Stimulated activated CD8-positive, alpha-beta memory T cell treated with anti-CD3 and anti-CD28 coated beads, Interleukin-2, amount 100 ng/mL, for 48 hours (primary cell): Measurements from ENCODE around the gene MX1.

Source experiments
- DNase-seq, 2 donors: peaks; one replicate each; pipeline ENCODE4 v3.0.0-alpha.2; 2020; ENCODE audit warnings: low read depth in 2 of 2

MX1 gene

GRCh38 chr21:41425954-41426675 lies at the start of gene MX1:
Gene MX1, plus strand, starts transcription at chr21:41426239. Its CDS starts 5,832 bp downstream, at chr21:41432071.
- DNase-seq, result peak; percentile 61 to 73

GRCh38 chr21:41377715-41378114 lies 48.3 kb upstream of the MX1 start:
- DNase-seq, result no peak

- DNase-seq, result no peak
Measured at GRCh38 chr21:41378849-41379248, 47.2 kb upstream of the MX1 start.

- DNase-seq, result no peak
Measured at GRCh38 chr21:41379901-41380300, 46.1 kb upstream of the MX1 start.

- DNase-seq, result no peak
Measured at GRCh38 chr21:41381731-41382130, 44.3 kb upstream of the MX1 start.

GRCh38 chr21:41387042-41387819 lies 38.8 kb upstream of the MX1 start:
- no peak for DNase-seq

- DNase-seq, result no peak
Measured at GRCh38 chr21:41387824-41388223, 38.2 kb upstream of the MX1 start.

GRCh38 chr21:41388259-41388658 lies 37.8 kb upstream of the MX1 start:
- DNase-seq, result no peak

- DNase-seq, result no peak
Measured at GRCh38 chr21:41390043-41390639, 35.9 kb upstream of the MX1 start.

- no peak for DNase-seq
Measured at GRCh38 chr21:41393876-41394465, 32.1 kb upstream of the MX1 start.

- DNase-seq, result no peak
Measured at GRCh38 chr21:41396558-41397075, 29.4 kb upstream of the MX1 start.

- DNase-seq, result no peak
Measured at GRCh38 chr21:41397471-41397891, 28.6 kb upstream of the MX1 start.

- DNase-seq, result no peak
Measured at GRCh38 chr21:41398251-41398650, 27.8 kb upstream of the MX1 start.

GRCh38 chr21:41398831-41399230 lies 27.2 kb upstream of the MX1 start:
- no peak for DNase-seq

- DNase-seq, result no peak
Measured at GRCh38 chr21:41399246-41399800, 26.7 kb upstream of the MX1 start.

- DNase-seq, result no peak
Measured at GRCh38 chr21:41402231-41402630, 23.8 kb upstream of the MX1 start.

GRCh38 chr21:41402796-41403195 lies 23.2 kb upstream of the MX1 start:
- DNase-seq, result no peak

GRCh38 chr21:41403331-41403730 lies 22.7 kb upstream of the MX1 start:
- no peak for DNase-seq

GRCh38 chr21:41403966-41404365 lies 22.1 kb upstream of the MX1 start:
- no peak for DNase-seq

- no peak for DNase-seq
Measured at GRCh38 chr21:41405321-41405720, 20.7 kb upstream of the MX1 start.

- no peak for DNase-seq
Measured at GRCh38 chr21:41406340-41406739, 19.7 kb upstream of the MX1 start.
